Activated CD8-positive, alpha-beta memory T cell treated with anti-CD3 and anti-CD28 coated beads, Interleukin-2, amount 50 U/mL, for 4 hours (primary cell): Measurements from ENCODE around the gene ETV5.

Experiments
- DNase-seq: peaks from one replicate; pipeline ENCODE4 v3.0.0-alpha.2; 2020

Gene ETV5

GRCh38 chr3:186121968-186122367 is 13.1 kb upstream of the ETV5 start:
- DNase-seq: no peak

DNA sequence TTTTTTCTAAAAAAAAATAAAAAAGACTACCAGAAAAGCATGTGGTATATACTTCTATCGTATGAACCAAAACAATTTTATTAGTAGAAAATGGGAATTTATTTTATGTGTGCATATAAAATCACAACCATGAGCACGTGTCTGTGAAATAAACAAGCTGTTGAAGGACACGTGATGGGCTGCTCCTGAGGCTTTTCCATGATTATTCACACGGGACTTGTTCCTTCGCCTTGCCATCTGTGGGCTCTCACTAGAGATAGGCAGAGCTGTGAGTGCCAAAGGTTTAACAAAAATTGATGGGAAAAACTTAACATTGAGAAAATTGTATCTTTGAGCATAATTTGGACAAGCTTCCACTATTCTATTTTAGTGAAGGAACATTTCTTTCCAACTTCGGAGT is 12.4 kb upstream of the ETV5 start:
- no peak for DNase-seq

DNA sequence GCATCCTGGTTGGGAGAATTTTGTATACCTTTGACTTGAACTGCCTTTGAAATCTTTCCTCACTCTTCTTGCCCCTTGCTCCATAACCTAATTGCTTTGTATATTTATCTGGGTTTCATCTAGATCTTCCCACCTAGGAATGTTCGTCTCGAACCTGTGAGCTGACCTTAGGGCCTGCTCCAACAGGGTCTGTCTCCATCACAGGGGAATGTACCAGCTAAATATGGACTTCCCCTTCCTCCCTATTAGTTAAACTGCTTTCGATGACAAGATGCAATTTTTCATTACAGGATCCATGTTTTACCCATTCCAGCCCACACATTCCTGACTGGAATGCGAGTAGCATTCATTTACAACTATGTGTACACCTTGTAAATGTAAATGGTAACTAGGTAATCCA is 10.6 kb upstream of the ETV5 start:
- DNase-seq: no peak

GRCh38 chr3:186118692-186119091 is 9.8 kb upstream of the ETV5 start:
- no peak for DNase-seq

GRCh38 chr3:186117521-186118134 is 8.7 kb upstream of the ETV5 start:
- no peak for DNase-seq

DNA sequence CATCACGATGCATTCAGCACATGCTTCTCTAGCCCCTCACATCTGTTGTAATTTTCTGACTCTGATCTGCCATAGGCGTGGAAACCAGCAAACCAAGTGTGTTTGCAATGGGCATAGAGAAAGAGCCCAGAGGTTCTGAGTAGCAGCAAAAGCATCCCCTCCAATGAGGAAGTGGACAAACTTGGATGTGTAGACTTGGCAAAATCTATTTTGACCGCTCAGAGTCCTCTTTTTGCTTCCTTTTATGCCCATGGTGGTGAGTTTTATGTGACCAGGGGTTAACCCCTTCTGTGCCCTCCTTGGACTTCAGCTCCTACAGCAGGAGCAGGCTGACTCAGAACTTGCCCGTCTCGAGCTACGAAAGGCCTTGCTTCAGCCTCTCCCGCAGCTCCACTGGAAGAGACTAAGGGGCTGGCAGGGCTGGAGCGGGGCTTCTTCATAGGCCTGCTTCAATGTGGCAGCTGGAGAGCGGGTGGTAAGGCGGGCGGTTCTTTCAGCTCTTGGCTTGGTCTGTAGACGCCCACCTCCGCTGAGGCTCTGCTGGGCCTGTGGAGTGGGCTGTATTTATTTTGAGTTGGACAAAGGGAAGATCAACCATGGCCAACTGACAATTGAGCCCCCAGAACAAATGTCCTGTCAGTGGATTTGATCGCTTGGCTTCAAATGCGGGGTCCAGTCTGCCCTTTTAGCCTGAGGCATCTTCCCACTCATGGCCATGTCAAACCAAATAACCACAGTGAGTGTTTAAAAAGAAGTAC is 6.5 kb upstream of the ETV5 start:
- no peak for DNase-seq

GRCh38 chr3:186110975-186111974 is 2.4 kb upstream of the ETV5 start:
- no peak for DNase-seq

DNA sequence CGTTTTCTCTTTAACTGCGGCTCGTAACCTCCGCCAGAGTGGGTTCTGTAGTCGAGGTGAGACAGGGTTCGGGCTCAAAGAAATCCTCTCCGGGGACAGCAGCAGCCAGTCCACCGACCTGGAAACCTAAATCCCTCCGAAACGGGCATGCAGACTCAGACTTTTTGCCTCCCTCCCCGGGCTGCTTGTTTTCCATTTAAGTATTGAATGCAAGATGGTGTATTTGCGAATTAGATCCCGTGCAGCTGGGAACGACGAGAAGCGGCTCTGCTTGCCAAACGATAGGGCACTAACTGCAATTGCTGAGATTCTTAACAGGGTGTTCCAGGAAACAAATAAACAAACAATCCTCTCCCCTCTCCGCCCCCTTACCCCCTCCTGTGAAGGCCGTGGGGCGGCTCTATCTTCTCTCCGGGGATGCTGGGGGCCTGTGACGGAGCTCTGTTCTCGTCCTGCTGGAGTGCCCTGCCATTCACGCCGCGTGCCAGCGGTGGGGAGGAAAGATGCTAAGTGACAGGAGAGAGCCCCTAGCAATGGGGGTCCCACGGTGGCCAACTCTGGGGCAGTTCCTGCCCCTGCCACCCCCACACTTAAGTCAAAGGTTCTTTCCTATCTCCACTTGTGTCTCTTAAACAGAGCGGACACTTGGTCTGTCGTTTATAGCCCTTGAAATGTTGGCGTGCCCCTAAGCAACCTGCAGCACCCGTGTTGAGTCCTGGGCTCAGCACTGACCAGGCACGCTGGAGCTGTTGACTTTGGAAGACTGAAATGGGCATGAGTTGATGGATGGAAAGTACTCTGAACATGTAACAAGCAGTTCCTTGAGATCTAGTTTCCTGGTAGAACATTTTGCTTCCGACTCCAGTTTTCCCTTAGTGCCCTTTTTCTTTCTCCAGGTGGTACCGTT is 1.3 kb upstream of the ETV5 start:
- no peak for DNase-seq

- DNase-seq: peak; percentile 23
Observed at GRCh38 chr3:186108106-186108940, 566 bp downstream of the ETV5 start.

DNA sequence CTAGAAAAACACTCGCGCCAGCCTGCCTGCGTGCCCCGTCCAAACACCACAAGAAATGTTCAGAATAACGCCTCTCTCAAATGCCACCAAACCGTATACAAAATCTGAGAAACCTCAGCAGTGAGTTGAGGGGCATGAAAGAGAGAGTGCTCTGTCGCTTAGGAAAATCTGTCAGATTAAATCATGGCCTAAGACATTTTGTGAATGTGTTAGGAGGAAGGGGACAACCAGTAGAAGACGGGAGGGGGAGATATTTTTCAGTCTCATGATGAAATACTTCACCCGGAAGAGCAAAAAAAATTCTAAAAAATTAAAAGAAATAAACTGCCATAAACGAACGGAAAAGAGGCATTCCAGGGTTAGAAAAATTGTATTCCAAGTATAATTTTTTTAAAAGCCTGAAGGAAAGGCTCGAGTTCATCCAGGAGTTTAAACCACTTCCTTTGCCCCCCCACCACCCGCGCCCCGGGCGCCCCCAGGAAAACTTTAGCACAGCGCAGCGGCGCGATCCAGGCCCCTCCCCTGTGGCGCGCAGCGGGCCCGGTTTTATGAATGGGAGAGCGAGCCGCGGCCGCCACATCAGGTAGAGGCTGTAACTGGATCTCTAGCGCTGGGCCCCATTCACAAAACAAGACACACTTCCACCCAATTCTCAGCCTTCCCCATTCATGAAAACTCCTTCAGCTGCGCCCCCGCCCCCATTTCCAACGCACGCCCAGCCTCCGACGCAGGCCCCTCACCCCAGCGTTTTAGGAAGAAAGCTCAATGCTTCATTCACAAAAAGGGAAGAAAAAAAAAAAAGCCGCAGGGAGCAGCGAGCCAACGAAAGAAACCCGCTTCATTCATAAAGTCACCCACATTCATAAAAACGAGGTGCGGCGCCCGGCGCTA is 1.4 kb downstream of the ETV5 start:
- peak; percentile 35 for DNase-seq

DNA sequence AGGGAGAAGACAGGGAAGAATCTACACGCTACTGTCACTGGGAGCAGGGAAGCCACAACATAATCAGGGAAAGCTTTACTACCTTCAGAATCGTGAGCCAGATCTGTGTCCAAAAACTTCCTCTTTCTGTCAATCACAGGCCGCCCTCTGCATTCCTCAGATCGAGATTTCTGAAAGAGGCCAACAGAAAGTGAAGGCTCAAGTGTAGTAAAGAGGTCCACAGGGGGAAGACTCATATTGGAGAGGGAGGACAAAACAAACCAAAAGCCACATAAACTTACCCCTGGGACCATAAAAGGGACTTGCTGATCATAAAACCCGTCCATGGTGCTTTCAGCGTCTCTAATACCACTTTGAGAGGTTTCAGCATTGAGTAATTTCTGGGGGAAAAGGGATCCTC is 3.3 kb downstream of the ETV5 start:
- no peak for DNase-seq

DNA sequence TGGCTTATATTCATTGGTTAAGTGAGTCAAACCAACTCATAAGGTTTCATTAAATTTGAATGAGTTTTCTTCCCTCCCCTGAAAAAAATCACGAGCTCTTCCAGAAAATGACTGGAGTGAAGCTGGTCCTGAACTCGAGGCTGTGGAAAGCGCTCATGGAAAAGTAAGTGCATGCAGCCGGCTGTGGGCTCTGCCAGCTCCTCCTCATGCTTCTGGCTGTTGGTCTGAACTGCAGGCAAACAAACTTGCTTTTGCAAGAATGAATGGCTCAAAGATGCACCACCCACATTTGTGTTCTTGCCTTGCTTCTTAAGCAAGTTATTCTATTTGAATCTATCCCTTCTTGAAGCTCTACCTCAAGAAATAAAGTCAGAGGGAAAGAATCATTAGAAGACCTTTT is 6.2 kb downstream of the ETV5 start:
- no peak for DNase-seq

- no peak for DNase-seq
Observed at GRCh38 chr3:186100398-186100797, 8.5 kb downstream of the ETV5 start.

GRCh38 chr3:186099178-186099577 is 9.7 kb downstream of the ETV5 start:
- no peak for DNase-seq

DNA sequence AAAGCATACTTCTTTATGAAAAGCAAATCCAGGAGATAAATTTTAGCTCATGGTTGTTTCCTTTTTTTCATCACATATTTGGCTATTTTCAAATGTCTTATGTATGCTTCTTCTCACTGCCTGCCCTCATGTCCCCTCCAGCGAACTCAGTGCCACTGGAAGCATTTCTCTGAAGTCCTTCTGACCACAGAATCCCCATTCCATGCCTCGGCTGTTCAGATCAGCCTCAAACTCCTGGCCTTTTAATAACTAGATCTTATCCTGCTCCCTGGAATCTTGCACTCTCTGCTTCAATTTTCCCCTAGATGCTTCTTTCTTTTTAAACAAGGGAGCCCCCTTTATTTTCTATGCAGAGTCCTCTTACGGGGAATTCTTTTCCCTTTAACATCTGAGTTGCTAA is 10.1 kb downstream of the ETV5 start:
- no peak for DNase-seq

DNA sequence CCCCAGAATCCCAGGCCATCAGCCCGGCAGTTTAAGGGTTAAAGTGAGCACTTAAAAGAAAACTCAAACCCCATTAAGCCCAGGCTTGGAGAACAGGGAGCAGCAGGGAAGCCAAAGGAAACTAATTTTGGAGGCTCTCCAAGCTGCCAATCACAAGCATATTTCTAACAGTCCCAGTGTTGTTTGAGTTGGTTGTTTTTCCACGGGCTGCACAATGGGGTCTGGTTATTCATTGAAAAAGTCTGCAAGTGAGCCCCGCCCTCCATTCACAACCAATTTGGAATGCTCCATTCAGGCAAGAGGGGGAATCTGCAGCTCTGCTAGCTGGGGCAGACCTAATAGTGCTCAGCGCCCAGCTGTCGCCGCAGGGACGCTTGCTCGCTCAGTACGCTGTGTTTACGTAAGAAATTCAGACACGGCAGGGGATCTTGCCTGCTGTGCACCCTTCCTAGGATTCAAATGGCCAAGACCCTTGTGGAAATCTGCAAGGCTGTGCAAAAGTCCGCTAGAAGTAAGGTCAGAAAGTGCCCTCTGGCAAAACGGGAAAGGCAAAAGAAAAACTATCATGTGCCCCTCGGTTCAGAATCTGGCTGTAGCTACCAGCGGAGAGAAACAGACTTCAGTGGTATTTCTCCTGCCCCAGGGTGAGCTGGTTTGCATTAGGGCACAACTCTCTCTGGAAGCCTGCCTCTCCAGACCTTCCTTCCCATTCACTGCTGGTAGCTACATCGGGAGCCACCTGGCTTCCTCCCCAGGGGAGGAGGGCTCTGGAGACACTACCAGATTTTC is 11.0 kb downstream of the ETV5 start:
- no peak for DNase-seq

DNA sequence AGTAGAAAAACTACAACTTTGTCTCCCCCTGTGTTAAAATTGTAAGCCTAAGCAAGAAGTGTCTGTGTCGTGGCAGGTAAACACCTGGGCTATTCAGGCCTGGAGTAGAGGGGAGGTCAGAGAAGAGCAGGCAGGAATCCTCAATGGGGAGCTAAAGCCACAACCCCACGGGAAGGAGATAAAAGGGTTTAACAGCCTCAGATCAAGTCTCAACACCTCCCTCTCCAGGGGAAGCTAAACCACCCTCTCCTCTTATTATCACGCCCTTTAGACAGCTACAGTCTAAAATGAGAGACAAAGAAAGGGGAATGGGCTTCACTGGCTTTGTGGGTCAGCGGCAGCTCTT is 11.6 kb downstream of the ETV5 start:
- DNase-seq: no peak

GRCh38 chr3:186096290-186096689 is 12.6 kb downstream of the ETV5 start:
- DNase-seq: no peak

- no peak for DNase-seq
Observed at GRCh38 chr3:186095561-186096081, 13.3 kb downstream of the ETV5 start.
